HT-29 (cell line): ENCODE results near the gene CCDC188. TPM values are rescaled to one million over a fixed set of nuclear protein-coding genes. Genes with fewer than 3 reads are reported as not detected.

Experiments
- DNase-seq: peaks from one replicate; pipeline ENCODE4 v3.0.0-alpha.2; 2015; ENCODE audit warnings: low spot score
- total RNA-seq: library from RNA; depleted of rRNA; stranded (reverse); fragments of >200 nt; shearing (Covaris generic); gene quantifications from 2 replicates; pipeline ENCODE4 v1.2.3, GENCODE V29; 2014

CCDC188 gene
- total RNA-seq, 1 experiment from 2014 or later: 0.20 TPM

DNA sequence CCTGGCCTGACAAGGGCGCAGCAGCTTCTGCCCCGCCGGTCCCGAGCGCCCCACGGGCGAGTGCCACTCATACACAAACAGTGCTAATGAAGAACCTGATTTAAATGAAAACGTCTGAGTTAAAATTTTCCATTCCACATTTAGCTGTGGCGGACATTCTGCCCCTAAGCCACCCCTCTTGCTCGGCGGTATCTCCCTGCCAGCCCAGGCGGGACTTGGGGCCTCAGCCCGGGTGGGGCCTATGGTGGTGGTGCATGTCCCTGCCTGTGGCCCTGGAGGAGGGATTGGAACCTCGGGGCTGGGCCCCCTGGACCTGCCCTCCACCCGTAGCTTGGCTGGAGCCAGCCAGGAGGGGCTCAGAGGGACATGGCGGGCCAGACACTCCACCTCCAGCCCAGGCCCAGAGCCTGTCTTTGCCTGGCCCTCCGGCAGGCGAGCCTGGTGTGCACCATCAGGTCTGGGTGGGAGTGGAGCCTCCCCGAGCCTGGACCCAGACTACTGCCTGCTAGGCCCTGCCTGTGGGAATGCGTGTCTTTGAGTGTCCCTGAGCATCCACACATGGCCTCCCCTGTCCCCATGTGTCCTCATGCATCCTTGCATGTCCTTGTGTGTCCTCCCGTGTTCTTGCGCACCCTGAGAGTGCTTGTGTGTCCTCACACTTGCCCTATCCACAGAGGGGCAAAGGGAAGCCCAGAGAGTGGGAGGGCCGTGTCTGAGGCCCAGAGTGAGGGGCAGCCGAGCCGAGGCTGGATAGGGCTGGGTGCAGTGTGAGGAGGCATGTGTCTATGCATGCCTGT, 14.9 kb downstream of the CCDC188 start:
- no peak for DNase-seq

GRCh38 chr22:20135265-20135664, 15.6 kb downstream of the CCDC188 start:
- DNase-seq: no peak

GRCh38 chr22:20133930-20134549, 16.8 kb downstream of the CCDC188 start:
- no peak for DNase-seq

DNA sequence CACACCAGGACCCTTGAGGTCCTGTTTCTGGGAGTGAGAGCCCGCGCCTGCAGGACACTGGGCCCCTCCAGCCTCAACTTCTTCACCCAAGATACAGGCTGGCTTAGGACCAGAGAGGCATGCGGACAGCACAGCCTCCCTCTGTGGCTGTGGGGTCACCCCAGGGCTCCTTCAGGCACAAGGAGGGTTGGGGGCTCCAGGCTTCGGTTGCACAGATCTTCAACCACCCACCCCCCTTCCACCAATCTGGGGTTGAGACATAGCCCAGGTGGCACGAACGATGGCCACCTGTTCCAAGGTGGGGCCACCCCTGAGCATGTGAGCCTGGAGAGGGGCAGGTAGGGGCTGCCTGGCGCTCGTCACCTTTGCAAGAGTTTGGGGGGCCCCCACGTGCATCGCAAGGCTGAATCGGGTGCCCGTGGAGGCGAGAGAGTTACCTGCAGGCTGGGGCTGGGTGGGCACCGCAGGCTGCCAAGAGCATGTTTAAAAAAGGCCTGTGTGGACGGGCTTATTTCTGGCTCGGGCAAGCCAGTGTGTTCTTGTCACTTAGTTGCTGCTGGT, 18.1 kb downstream of the CCDC188 start:
- no peak for DNase-seq

- DNase-seq: no peak
Observed at GRCh38 chr22:20131859-20132685, 18.8 kb downstream of the CCDC188 start.

DNA sequence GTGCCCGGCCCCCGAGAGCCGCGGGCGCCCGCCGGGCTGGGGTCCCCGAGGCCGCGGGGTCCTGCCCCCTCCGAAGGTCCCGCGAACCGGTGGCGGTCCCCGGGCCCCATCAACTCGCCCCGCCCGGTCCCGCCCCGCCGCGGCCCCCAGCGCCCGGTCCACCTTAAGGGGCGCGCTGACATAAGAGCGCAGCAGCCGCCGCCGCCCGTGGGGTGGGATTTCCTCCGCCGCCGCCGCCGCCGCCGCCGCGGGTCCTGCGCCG, 19.3 kb downstream of the CCDC188 start, which contains the start of gene ZDHHC8:
Gene ZDHHC8 (plus strand): TSS at position 208 of the 262 bp plus-strand sequence. CDS start 144 bp downstream, outside the sequence.
- DNase-seq: no peak

- peak; percentile 81 for DNase-seq
Observed at GRCh38 chr22:20130731-20131596, 19.9 kb downstream of the CCDC188 start.

- DNase-seq: peak; percentile 86
Observed at GRCh38 chr22:20130319-20130718, 20.5 kb downstream of the CCDC188 start.

DNA sequence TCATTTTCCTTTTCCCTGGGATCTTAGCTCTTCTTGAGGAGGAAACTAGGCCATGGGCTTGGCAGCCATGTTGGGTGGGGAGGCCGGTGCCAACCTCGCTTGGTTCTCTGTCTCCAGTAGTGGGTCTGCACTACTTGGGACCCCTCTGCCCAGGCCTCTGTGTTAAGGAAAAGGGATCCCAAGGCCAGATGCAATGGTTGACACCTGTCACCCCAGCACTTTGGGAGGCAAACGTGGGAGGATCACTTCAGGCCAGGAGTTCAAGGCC, 21.2 kb downstream of the CCDC188 start:
- no peak for DNase-seq

DNA sequence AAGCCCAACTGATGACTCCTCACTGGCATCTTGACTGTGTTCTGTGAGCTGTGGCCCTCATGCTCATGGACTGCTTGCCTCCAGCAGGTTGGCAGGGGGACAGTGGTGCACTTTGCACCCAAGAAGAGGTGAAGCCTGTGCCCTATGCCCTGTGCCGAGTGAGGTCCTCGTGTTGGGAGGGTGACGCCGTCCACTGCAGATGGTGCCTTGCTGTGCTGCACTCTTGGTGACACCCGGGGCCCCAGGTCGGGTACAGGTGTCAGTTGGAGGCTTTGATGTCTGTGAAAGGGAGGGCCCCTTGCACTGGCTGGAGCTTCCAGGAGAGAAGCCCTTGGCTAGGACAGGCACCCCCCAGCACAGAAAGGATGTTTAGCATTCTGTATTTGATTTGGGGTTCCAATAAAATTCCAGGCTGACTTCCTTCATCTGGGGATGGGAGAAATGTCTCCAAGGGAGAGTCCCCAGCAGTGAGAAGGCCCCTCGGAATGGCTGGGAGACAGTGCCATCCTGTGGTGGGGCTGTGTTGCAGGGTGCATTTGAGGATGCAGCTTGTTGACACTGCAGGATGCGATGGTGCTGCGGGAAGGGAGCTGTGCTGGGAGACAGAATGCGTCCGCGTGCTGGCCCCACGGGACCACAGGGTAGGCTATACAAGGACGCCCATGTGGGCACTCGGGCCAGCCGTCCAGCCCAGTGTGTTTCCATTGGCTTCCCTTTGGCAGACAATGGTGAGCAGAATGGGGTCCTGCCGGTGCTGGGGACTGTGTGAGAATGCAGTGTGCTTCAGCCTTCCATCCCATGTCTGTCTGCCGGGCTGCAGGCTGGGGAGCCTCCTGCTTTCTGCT, 21.7 kb downstream of the CCDC188 start:
- peak; percentile 77 for DNase-seq

DNA sequence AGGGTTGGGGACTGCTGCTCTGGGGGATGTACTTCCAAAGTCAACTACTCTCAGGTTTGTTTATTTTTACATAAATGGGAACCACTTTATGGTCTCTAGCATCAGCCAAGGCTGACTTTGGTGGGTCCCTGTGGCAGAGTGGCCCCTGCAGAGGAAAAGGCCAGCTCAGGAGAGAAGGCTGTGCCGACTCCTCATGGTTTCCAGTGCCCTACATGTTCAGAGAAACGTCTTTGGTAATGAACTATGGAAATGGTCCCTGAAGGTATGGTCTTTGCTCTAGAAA, 22.3 kb downstream of the CCDC188 start:
- DNase-seq: peak; percentile 42

GRCh38 chr22:20127869-20128618, 22.8 kb downstream of the CCDC188 start:
- peak; percentile 34 for DNase-seq

DNA sequence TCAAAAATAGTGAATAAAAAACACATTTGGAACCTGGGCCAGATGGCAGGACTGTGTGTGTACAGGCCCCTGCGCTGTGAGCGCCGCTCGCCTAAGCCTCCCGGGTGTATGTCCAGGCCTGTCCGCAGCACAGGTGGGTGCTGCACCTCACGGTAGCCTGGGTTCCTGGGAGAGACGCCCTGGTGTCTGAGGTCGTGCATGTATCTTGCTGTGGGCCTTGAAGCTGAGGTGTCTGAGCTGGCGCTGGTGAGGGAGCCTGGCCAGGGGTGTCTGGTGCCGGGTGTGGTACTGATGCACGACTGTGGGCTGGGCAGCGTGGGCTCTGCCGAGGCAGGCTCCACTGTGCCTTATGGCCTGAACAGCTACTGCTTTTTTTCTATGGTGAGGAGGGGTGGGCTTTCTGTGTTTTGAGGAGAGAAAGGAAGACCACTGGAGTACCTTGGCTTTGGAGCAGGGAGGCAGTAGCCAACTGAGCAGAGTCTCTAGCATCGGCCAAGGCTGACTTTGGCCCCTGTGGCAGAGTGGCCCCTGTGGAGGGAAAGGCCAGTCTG, 23.5 kb downstream of the CCDC188 start:
- no peak for DNase-seq

- DNase-seq: no peak
Observed at GRCh38 chr22:20126284-20127029, 24.4 kb downstream of the CCDC188 start.

- DNase-seq: no peak
Observed at GRCh38 chr22:20125201-20126174, 25.4 kb downstream of the CCDC188 start.

DNA sequence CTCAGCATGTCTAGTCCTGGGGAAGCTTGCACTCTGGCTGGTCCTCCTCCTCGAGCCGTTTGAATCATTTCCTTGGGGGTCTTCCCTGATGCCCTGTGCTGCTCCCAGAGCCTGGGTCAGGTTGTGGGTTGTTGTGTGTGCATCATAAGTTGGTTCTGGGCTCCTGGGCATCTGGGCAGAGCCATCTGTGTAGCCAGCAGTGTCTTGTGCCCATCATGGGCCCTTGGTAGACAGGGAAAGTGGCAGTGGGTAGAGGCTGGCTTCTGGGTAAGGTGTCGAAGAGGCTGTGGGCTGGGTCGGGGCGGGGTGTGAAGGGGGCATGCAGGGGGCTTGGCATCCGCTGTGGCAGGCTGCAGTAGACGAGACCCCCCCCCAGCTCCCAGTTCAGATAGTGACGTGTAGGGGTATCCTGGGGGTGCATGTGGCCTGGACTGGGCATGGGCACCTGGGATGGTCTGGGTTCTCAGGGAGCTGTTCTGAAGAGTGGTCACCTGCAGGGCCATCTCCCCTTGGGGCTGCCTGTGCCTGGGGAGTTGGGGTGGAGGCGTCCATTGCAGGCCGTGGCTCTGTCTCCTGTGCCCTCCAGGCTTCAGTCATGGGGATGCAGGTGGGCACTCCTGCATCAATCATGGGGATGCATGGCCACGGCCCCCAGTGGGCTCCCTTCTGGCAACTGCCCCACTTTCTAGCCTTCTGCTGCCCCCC, 26.6 kb downstream of the CCDC188 start:
- DNase-seq: no peak
